Measurements from ENCODE around the gene DGKZ.

The DGKZ gene

GRCh38 chr11:46345131-46345597 is 2.1 kb upstream of the DGKZ start:
- DNase-seq (ENCODE audit: low read depth in 2 of 2) = no peak

DNA sequence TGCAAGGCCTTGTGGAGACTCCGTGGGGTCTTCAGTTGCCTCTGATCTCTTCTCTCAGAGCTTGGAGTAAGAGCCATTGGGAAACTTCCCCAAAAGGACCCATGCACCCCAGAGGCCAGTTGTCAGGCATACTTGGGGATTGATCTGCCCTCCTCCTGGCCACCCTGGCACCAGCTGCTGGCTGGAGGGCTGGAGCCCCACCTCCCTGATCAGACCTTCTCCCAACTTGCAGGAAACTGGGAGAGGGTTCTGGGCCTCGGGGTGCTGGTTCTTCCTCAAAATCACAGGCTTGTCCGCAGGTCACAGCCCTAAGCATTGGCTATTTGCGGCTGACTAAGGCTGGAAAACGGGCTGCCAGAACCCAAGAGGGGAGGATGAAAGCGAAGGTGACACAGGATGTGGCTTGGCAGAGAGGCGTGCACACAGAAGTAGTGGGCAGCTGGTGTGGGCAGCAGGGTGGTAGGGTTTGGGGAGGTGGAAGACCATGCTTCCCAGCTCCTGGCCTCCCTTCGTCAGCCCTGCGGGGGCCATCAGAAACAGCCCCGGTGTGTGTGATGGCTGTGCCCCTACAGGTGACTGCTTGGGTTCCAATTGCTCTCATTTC is 1.3 kb upstream of the DGKZ start:
- no peak for DNase-seq (ENCODE audit: low read depth in 2 of 2)

DNA sequence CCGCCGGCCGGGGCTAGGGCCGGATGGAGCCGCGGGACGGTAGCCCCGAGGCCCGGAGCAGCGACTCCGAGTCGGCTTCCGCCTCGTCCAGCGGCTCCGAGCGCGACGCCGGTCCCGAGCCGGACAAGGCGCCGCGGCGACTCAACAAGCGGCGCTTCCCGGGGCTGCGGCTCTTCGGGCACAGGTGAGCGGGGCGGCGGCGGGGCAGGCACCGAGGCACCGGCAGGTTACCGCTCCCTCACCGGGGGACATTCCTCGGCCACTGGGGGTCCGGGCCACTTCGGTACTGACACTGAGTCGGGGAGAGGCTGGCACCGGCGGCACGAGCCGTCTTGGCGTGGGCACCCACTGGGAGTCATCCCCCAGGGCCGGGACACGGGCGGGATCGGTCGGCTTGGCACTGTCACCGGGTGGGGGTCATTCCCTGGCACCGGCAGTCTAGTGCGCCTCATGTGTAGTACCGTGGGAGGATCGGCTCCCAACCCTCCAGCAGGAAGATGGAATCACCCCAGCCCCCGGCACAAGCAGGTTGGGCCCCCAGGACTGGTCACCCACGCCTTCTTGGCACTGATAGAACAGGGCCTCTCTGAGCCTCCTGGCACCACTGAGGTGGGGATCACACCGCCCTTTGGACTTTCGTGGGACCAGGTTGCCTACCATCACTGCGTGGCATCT is 511 bp downstream of the DGKZ start:
- DNase-seq (ENCODE audit: low read depth in 2 of 2) = no peak

DNA sequence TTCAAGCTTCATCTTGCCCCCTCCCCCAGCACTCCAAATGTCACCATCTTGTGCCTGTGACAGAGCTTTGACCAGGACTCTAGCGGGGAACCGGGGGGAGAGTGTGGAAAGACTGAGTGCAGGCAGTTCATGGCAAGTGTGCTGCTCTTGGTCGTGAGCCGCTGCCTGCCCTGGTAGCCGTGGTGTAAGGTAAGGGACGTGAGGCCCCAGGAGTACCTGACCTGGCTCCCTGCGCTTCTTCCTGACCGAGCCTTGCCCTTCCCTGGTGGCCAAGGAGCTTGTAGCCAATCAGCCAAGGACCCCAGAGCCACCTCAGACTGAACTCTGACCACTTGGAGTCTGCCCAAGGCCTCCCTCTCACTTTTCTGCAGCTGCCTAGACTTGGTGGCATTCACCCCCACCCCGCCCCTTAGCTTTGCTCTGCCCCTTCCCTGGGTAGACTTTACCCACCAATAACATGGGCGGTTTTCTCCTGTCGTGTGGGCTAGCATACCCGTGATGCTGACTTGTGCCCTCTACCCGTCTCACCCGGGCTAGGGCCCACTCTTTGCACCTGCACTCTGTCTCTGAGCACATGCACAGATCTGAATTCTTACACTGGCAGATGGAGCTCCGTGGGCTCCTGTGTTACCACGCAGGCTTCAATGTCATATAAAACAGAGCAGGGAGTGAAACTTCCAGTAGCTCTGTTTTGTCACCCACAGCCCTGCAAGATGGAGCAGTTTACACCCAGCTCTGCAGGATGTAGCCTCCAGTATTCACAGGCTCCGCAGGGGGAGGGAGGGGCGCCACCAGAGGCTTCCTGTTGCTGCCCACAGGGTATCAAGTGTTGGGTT is 1.5 kb downstream of the DGKZ start:
- peak in 1 of 2 experiments; percentile 54 for DNase-seq (ENCODE audit: low read depth in 2 of 2)

DNA sequence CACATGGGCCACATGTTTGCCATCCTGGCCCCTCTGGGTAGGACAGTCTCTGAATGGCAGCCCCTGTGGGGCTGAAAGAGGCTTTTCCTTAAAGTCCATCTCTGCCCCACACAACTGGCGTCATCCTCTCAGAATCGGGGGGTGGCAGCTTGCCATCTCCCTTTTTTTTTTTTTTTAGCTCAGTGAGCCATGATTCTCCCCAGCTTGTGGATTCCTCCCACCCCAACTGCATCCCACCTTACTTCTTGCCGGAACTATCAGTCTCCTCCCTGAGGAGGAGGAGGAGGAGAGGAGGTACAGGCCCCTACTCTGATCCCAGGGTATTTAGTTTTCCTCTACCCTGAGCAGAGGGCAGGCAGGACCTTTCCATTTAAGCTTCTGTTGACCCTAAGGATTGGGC is 3.4 kb downstream of the DGKZ start:
- DNase-seq (ENCODE audit: low read depth in 2 of 2) = no peak

DNA sequence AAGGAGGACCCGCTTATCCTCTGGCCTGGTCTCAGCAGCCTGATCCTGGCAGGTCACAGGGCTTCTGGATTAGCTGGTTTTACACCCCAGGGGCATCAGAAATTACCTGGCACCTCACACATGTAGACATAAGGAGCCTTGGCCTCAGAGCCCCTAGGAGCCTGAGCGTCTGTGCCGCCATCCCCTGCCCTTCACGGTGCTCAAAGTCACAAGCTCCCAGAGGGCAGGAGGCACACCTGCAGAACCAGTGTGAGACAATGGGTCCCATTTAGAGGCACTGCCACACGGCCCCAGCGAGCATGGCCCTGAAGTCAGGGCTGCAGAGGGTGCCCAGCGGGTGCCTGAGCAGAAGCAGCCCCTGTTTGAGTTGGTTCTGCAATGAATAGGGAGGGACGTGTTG is 3.9 kb downstream of the DGKZ start:
- DNase-seq (ENCODE audit: low read depth in 2 of 2) = no peak

DNA sequence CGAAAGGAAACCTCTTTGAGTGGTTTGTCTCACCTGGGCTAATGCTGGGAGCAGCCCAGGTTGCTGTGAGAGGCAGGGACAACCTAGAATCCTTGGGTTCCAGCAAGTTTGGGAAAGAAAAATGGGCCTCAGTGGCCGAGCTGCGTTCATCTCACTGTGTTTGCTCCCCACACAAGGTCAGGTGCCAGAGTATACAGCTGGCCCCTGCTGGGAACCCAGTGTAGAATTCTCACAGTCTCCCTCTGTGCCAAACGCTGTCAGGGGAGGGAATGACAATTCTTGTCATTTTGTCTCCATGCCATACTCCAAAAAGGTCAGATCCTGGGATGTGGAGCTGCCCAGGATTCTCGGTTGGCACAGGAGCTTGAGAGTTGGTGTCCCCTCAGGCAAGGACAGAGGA is 4.3 kb downstream of the DGKZ start:
- DNase-seq (ENCODE audit: low read depth in 2 of 2) = no peak

GRCh38 chr11:46352063-46352841 is 5.0 kb downstream of the DGKZ start:
- DNase-seq (ENCODE audit: low read depth in 2 of 2) = peak in 1 of 2 experiments; percentile 61

DNA sequence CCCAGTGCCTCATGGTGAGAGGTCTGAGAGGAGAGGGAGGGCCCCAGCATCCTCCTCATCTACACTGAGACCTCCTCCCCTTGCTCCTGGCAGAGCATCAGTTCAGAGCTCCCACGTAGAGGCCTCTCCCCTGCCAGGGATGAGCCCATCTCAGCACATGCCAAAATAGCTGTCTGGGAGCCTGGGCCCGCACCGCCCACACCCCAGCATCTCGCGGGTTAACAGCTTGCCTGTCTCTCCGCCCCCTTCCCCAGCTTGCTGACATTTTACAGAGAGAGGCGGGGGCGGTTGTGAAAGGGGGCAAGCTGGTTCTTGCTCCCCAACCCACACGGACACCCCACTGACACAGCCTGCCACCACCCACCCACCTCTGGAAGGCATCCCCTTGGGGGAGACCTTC is 6.4 kb downstream of the DGKZ start:
- DNase-seq (ENCODE audit: low read depth in 2 of 2) = peak in 1 of 2 experiments; percentile 62

- DNase-seq (ENCODE audit: low read depth in 2 of 2) = no peak
Observed at GRCh38 chr11:46356924-46357482, 9.7 kb downstream of the DGKZ start.

DNA sequence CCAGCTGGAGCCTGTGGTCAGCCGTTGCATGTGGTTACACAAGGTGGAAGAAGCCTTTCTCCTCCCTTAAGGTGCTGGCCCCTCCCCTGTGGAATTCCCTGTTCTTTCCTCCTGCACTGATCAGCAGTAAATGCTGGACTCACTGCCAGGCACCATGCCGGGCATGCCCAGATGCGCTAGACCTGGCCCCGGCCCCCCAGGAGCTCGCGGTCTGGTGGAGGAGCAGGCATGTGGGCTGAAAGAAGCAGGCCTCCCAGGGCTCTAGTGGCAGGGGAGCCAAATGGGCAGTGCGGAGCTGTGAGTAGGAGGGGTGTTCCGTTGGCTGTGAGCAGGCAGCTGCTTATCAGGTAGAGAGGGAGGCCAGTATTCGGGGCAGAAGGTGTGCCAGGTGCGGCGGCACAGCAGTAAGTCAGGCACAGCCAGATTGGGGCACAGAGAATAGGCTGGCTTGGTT is 10.2 kb downstream of the DGKZ start:
- no peak for DNase-seq (ENCODE audit: low read depth in 2 of 2)

DNA sequence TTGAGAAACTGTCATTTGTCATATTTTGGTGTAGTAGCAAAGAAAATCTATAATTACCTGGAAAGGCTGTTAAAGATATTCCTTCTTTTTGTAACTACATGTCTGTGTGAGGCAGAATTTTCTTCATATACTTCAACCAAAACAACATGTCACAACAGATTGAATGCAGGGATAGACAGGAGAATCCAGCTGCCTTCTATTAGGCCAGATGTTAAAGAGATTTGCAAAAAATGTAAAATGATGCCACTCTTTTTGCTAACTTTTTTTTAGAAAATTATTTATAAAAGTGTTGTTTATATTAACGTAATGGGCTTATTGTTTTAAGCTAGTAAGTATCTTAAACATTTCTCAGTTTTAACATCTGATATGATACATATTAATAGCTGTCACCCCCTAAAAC is 12.7 kb downstream of the DGKZ start:
- DNase-seq (ENCODE audit: low read depth in 2 of 2) = no peak

- no peak for DNase-seq (ENCODE audit: low read depth in 2 of 2)
Observed at GRCh38 chr11:46360878-46361277, 13.6 kb downstream of the DGKZ start.

DNA sequence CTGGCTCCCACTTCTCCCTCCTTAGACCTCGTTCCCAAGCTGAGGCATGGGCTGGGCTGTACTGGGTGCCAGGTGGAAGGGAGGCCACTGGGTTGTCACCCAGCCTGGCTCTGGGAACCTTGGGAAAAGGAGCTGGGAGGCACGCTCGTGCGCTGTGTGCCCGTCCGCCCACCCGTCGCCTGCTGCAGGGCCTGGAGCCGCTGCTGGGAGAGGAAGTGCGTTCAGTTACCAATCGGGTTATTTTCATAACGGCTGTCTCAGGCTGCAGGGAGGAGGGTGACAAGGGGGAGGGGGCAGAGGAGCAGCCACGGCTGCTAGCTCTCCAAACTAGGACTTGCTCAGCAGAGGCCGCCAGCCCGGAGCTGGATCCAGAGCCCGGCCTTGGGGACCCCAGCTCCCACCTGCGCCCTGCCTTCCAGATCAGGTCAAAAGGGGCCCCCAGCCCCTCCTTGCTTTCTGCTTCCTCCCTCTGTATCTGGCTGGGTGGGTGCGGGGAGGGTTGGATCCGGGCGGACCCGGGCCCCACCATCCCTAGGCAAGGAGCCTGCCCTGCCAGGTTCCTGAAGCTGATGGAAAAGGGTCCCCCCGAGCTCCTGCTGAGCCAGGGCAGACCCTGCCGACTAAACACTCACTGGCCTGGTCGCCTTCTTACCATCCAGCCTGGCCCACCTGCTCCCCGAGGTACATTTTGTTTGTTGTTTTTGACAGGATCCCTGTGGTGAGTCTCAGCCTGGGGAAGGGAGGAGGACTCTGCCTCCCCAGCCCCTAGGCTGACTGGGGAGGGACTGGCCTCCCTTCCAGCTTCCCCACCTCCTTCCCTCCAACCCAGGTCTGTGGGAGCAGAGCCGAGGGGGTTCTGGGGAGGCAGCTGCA is 14.3 kb downstream of the DGKZ start:
- peak in 1 of 2 experiments; percentile 56 for DNase-seq (ENCODE audit: low read depth in 2 of 2)

DNA sequence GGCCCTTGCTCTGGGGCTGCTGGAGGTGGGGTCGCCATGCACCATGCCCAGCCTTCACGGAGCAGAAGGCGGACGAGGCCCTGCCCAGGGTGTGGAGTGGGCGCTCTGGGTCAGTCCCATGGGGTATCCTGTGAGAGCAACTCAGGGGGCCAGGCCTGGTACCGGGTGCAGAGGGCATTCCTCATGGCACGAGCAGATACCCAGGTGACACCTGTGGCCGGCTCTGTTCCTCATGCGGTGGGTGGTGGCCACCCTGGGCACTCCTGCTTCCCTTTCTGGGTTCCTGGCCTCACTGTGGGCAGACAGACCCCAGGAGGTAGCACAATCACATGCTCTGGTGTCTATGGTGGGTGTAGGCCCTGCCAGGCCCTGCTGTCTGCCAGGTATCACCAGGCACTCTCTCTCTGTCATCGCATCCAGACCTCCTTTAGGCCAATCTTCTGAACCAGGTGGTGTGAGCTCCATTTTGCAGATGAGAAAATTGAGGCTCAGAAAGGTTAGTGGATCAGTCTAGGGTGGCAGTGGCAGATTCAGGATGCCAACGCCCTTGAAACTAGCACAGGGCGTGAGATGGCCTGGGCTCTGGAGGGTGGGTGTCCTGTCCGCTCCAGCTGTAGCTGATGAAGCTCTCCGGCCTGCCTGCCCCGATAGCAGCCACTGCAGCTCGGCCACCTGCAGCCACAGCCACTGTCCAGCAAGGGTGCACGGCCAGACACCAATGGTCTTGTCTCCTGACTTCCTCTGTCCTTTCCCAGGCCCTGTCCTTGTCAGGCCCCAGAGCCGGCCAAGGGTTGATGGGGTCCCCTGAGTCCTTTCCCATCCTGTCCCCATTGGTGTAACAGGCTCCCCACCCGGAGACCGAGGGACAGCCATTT is 15.1 kb downstream of the DGKZ start:
- DNase-seq (ENCODE audit: low read depth in 2 of 2) = no peak

GRCh38 chr11:46363031-46363407 is 15.8 kb downstream of the DGKZ start:
- DNase-seq (ENCODE audit: low read depth in 2 of 2) = no peak

GRCh38 chr11:46363455-46364005 is 16.3 kb downstream of the DGKZ start:
- no peak for DNase-seq (ENCODE audit: low read depth in 2 of 2)

DNA sequence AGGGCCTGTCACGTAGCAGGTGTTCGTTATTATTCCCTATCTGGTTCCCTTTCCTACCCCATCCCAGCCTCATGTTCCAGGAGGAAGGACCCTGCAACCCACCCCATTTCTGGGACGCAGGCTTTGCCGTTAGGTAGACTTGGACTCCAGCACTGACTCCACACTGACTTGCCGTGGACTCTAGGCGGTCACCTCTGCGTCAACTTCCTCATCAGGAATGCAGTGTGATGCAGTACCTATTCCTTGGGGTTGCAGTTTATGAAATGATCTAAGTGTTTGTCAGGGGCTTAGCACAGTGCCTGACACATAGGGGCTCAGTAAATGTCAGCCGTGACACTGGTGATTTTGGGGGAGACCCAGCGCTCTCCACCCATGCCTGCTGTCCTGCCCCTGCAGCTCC is 16.8 kb downstream of the DGKZ start:
- no peak for DNase-seq (ENCODE audit: low read depth in 2 of 2)

- no peak for DNase-seq (ENCODE audit: low read depth in 2 of 2)
Observed at GRCh38 chr11:46364791-46365190, 17.5 kb downstream of the DGKZ start.
